Activated CD8-positive, alpha-beta T cell treated with anti-CD3 and anti-CD28 coated beads, Interleukin-2, amount 10 ng/mL, durations not matched to agents 7 days and 5 days (primary cell): ENCODE data around the gene RTRAF. TPM values are rescaled to one million over a fixed set of nuclear protein-coding genes. Genes with fewer than 3 reads are reported as not detected.

Experiments
- ATAC-seq: fragments of 150-1000 bp; cut with Tn5 transposase; one replicate; pipeline ENCODE4 v1.10.0; 2021; ENCODE audit warnings: moderate library complexity
- CTCF ChIA-PET: fragments of 350-600 bp; sonication (Branson Sonifier 250); formaldehyde crosslinking; loops from one replicate; lab custom pipeline; 2021; ENCODE audit warnings: antibody characterized with exemption; lab: Charles Lee
- POLR2A ChIA-PET: fragments of 350-600 bp; sonication (Branson Sonifier 250); formaldehyde crosslinking; loops from one replicate; lab custom pipeline; 2021; ENCODE audit warnings: antibody characterized with exemption; lab: Charles Lee
- DNase-seq: peaks from one replicate; pipeline ENCODE4 v3.0.0-alpha.2; 2020
- H3K27ac Mint-ChIP-seq: one replicate; pipeline ENCODE4 v1.8.0; 2021; ENCODE audit warnings: mild to moderate bottlenecking, mixed read lengths
- H3K27me3 Mint-ChIP-seq: one replicate; pipeline ENCODE4 v1.8.0; 2021; ENCODE audit warnings: low read depth, mixed read lengths
- H3K36me3 Mint-ChIP-seq: one replicate; pipeline ENCODE4 v1.8.0; 2021; ENCODE audit warnings: low read depth, mixed read lengths
- H3K4me1 Mint-ChIP-seq: one replicate; pipeline ENCODE4 v1.8.0; 2021; ENCODE audit warnings: low read depth, mixed read lengths
- H3K4me3 Mint-ChIP-seq: one replicate; pipeline ENCODE4 v1.8.0; 2021; ENCODE audit warnings: mild to moderate bottlenecking, mixed read lengths
- H3K9me3 Mint-ChIP-seq: one replicate; pipeline ENCODE4 v1.8.0; 2022; ENCODE audit warnings: mixed read lengths; ENCODE audit not compliant: insufficient read depth
- total RNA-seq, 2 experiments: library from RNA; stranded (reverse); gene quantifications; one replicate each; pipeline ENCODE4 v1.2.3, GENCODE V29; 2021

Gene RTRAF
- total RNA-seq, 2 experiments from 2014 or later: 201 to 206 TPM

DNA sequence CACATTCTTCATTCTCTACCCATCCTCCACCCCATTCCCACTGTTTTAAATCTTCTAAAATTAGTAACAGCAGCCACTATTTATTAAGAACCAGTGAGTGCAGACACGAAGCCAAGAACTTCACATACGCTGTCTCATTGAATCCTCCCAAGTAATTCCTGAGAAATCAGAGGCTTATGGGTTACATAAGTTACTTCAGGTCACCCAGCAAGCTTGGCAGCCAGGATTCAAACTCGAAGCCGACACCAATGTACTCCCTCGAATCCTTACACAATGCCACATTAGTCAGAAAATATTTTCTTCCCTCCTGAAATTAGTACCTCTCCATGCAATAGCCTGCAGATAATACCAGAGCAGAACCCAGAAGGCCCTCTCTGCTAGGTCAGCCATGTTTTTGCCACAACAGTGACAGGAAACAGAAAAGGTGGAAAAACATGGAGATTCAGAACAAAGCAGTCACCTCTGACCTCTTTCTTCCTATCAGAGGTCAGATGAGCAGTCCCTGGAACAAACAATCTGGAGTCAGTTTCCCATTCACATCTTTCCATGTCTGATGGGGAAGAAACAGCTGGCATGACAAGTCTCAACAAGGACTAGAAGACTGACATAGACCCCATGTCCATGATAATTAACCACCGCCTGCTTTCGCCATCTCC is 63.1 kb downstream of the RTRAF start:
- H3K9me3 Mint-ChIP-seq: no peaks in the 10 kb centered on the region
- H3K4me3 Mint-ChIP-seq: no peak overlapping the region
- ATAC-seq: no peak
- CTCF ChIA-PET: interaction anchor here (0.7 kb wide), 1 partner anchor 152 kb away, joined by 3 read pairs; no protein-coding TSS in a partner anchor
- peaks cover 15% of the 10 kb centered on the region for H3K27me3 Mint-ChIP-seq
- no peak overlapping the region for H3K27ac Mint-ChIP-seq
- no peaks in the 10 kb centered on the region for H3K36me3 Mint-ChIP-seq
- no peak for DNase-seq
- POLR2A ChIA-PET: no interaction called here
- no peaks in the 10 kb centered on the region for H3K4me1 Mint-ChIP-seq

DNA sequence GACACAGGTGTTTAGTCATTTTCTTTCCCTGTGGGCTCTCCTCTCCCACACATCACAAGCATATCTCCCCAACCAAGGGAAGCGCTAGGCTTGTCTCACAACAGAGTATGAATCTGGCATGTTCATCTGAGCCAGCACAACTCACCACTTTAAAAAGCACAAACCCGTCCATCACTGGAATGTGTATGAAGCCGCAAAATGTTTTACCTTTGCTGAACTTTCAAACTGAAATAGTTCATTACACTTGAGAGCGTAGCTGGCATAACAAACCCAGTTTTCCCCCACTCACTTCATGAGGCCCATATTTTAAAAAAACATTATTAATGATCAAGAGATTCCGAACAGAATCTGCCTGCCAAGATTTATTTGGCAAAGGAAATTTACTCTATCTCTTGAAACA is 63.7 kb downstream of the RTRAF start:
- H3K27me3 Mint-ChIP-seq: peaks cover 15% of the 10 kb centered on the region
- CTCF ChIA-PET: interaction anchor here (0.7 kb wide), 1 partner anchor 153 kb away, joined by 3 read pairs; no protein-coding TSS in a partner anchor
- H3K9me3 Mint-ChIP-seq: no peaks in the 10 kb centered on the region

DNA sequence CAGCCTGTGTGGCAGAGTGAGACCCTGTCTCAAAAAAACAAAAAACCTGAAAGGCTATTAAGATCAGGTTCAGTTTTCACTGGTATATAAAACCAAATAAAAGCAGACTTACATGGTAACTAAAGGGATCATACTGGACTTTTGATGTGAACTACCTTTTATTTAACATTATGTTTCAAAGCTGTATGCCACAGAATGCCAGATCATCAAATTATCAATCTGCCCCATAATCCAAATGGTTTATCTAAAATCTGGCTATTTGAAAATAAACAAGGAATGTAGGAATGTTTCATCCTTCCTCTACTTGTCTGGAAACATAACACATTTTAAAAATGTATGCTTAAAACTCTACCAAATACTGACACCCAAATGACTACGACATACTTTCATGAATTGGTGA is 65.3 kb downstream of the RTRAF start:
- POLR2A ChIA-PET: no interaction called here

More for the DNA sequence above, 63.7 kb downstream of the RTRAF start:
- H3K36me3 Mint-ChIP-seq: no peaks in the 10 kb centered on the region
- DNase-seq: no peak
- no peak overlapping the region for H3K27ac Mint-ChIP-seq
- POLR2A ChIA-PET: no interaction called here
- no peak for ATAC-seq
- no peaks in the 10 kb centered on the region for H3K4me1 Mint-ChIP-seq
- H3K4me3 Mint-ChIP-seq: no peak overlapping the region

DNA sequence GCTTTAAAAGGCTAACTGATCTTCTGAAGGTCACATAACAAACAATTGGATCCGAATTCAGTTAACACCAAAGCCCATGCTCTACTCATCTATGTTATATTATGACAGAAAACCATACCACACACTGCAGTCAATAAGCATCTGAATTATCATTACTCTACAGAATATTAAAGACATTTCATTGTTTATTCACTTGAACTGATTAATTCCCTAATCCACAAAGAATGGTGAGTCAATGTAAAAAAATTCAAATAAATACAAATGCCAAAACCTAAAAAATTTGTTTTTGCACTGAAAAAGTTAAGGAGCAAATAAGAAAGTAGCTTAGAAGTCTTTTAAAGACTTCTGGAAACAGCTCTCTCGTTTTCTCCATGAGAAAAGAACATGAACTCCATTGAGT is 65.8 kb downstream of the RTRAF start:
- ChIA-PET CTCF (no interaction called here), POLR2A (no interaction called here)
- no peaks in the 10 kb centered on the region for H3K4me1 Mint-ChIP-seq
- no peak for DNase-seq
- ATAC-seq: no peak
- no peak overlapping the region for H3K4me3 Mint-ChIP-seq
- no peaks in the 10 kb centered on the region for H3K36me3 Mint-ChIP-seq
- no peak overlapping the region for H3K27ac Mint-ChIP-seq
- peaks cover 24% of the 10 kb centered on the region for H3K27me3 Mint-ChIP-seq
- H3K9me3 Mint-ChIP-seq: no peaks in the 10 kb centered on the region

More for the DNA sequence above, 65.3 kb downstream of the RTRAF start:
- ATAC-seq (no peak), DNase-seq (no peak)
- H3K27ac Mint-ChIP-seq: no peak overlapping the region
- no peak overlapping the region for H3K4me3 Mint-ChIP-seq
- CTCF ChIA-PET: no interaction called here
- H3K36me3 Mint-ChIP-seq: no peaks in the 10 kb centered on the region
- H3K27me3 Mint-ChIP-seq: peaks cover 22% of the 10 kb centered on the region
- no peaks in the 10 kb centered on the region for H3K9me3 Mint-ChIP-seq
- no peaks in the 10 kb centered on the region for H3K4me1 Mint-ChIP-seq

DNA sequence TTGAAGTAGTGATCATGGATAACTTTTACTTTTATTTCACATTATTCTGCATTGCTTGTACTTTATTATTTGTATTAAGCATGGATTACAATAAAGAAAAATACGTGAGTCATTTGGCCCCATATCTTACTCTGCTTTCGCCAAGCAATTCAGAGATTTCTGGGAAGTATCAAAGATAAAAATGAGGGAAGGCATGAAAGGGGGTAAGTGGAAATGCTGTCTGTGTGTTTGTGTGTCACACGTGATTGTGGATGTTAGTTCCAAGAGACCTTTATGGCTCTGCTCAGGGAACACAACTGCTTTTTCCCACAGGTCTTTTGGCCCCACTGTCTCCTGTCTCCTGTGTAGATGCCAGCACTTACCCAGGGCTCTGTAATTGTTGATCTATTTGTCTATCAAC is 69.0 kb downstream of the RTRAF start:
- ATAC-seq (no peak), DNase-seq (no peak)
- Mint-ChIP-seq H3K27ac (no peak overlapping the region), H3K9me3 (no peaks in the 10 kb centered on the region), H3K36me3 (no peaks in the 10 kb centered on the region), H3K27me3 (peaks cover 44% of the 10 kb centered on the region), H3K4me1 (no peaks in the 10 kb centered on the region), H3K4me3 (no peak overlapping the region)
- CTCF ChIA-PET: interaction anchor here (0.9 kb wide), 1 partner anchor 80 kb away, joined by 3 read pairs; no protein-coding TSS in a partner anchor
- POLR2A ChIA-PET: no interaction called here

DNA sequence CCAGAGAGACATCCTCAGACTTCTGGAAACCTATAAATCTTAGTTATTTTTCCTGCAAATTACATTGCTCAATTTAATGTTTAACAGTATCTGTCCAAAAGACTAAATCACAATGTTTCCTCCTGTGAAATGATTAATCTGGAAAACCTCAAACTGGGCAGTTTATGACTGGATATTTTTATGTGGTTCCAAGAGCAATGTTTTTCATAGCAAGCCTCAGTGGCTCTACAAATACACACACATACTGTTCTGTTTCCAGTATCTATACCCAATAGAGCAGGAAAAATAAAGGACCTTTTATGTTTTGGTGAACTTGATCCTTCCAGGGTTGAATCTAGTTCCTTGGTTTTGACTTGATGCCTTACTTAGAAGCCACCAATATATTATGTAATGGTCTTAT is 70.3 kb downstream of the RTRAF start:
- CTCF ChIA-PET: no interaction called here

DNA sequence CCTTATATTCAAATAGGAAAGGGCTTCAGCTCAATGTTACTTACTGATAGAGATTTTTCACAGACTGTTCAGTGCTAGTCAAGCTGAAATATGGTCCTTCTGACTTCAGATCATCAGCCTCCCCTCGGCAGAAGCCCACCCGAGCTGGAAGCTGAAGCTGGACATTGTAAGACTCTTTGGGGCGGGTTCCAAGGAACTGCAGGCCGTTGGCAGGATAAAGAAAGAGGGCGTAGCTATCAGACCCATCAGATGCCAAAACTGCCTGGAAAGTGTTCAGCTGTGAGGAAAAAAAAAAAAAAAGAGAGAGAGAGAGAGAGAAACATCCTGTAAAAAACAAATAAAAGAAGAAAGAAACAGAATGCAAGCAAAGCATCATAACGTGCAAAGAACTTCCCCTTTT is 70.7 kb downstream of the RTRAF start:
- Mint-ChIP-seq H3K4me1 (no peaks in the 10 kb centered on the region), H3K27ac (no peak overlapping the region), H3K9me3 (no peaks in the 10 kb centered on the region), H3K27me3 (peaks cover 47% of the 10 kb centered on the region), H3K36me3 (no peaks in the 10 kb centered on the region), H3K4me3 (no peak overlapping the region)
- ChIA-PET POLR2A (no interaction called here), CTCF (no interaction called here)
- DNase-seq: no peak
- no peak for ATAC-seq

More for the DNA sequence above, 70.3 kb downstream of the RTRAF start:
- Mint-ChIP-seq H3K36me3 (no peaks in the 10 kb centered on the region), H3K27me3 (peaks cover 48% of the 10 kb centered on the region), H3K9me3 (no peaks in the 10 kb centered on the region), H3K4me1 (no peaks in the 10 kb centered on the region), H3K4me3 (no peak overlapping the region), H3K27ac (no peak overlapping the region)
- DNase-seq: no peak
- POLR2A ChIA-PET: no interaction called here
- no peak for ATAC-seq

Other genes with a start within 250 kb of the RTRAF start
- gene GNG2, start 128.9 kb upstream of the RTRAF start, total RNA-seq: 100 to 1,000 TPM; 293 to 302 TPM
- gene NID2, start 79.5 kb downstream of the RTRAF start, total RNA-seq: under 1 TPM; 0.18 to 0.29 TPM